ENCODE results near the gene ZNF81. TPM values are rescaled to one million over a fixed set of nuclear protein-coding genes. Genes with fewer than 3 reads are reported as not detected.
"Not testable (repeated sequence)": the region's sequence is repeated elsewhere in the genome, so short reads cannot be mapped to it uniquely, and the experiment has no call there.

Gene ZNF81
- total and polyA plus RNA-seq, 10 donors, result 1.2 to 17.1 (median 12.9) TPM

GRCh38 chrX:47802589-47802988 lies 34.1 kb upstream of the ZNF81 start:
- DNase-seq, result no peak
- no peaks in the 10 kb centered on the region for H3K9me3 ChIP-seq
- 78 to 90% (median 82%) methylated on average over 4 of the region's 4 CpGs for WGBS, 5 donors

GRCh38 chrX:47803103-47803502 lies 33.6 kb upstream of the ZNF81 start:
- H3K27me3 ChIP-seq (replicated peaks in 1 of 7); intact Hi-C loops (cut with DNase I; ENCODE audit: low total_unique reads); H3K9me3 ChIP-seq; H3K36me3 ChIP-seq; H3K27ac ChIP-seq; DNase-seq; H3K4me3 ChIP-seq; H3K4me1 ChIP-seq: not testable (repeated sequence)
- WGBS, 5 donors, result 77 to 89% (median 85%) methylated on average over 18 to 21 of the region's 21 CpGs

More at GRCh38 chrX:47802589-47802988, 34.1 kb upstream of the ZNF81 start:
- TF ChIP-seq POLR2AphosphoS5 (IDR thresholded peaks at IDR 0.05) (no peak), CTCF (IDR thresholded peaks at IDR 0.05 in 8 of 11, conservative IDR thresholded peaks at IDR 0.05 in 3 of 11) (no peak), POLR2A (IDR thresholded peaks at IDR 0.05) (no peak)
- Histone ChIP-seq H3K27ac (no peak overlapping the region), H3K36me3 (no peaks in the 10 kb centered on the region), H3K4me1 (no peaks in the 10 kb centered on the region), H3K4me3 (no peak overlapping the region), H3K27me3 (replicated peaks in 1 of 7) (no peaks in the 10 kb centered on the region)
- intact Hi-C loops (cut with DNase I; ENCODE audit: low total_unique reads), result no loop called here

GRCh38 chrX:47804315-47804714 lies 32.4 kb upstream of the ZNF81 start:
- DNase-seq, result no peak
- H3K36me3 ChIP-seq, result no peaks in the 10 kb centered on the region
- H3K4me1 ChIP-seq, result no peaks in the 10 kb centered on the region
- H3K9me3 ChIP-seq, result no peaks in the 10 kb centered on the region
- no peaks in the 10 kb centered on the region for H3K27me3 ChIP-seq (replicated peaks in 1 of 7)
- TF ChIP-seq POLR2A (IDR thresholded peaks at IDR 0.05) (no peak), POLR2AphosphoS5 (IDR thresholded peaks at IDR 0.05) (no peak), CTCF (IDR thresholded peaks at IDR 0.05 in 8 of 11, conservative IDR thresholded peaks at IDR 0.05 in 3 of 11) (no peak)
- no peak overlapping the region for H3K27ac ChIP-seq
- H3K4me3 ChIP-seq, result no peak overlapping the region
- WGBS, 5 donors, result 88 to 98% (median 91%) methylated on average over 8 to 9 of the region's 9 CpGs
- intact Hi-C loops (cut with DNase I; ENCODE audit: low total_unique reads), result no loop called here

- DNase-seq; H3K27ac ChIP-seq; H3K4me1 ChIP-seq; H3K27me3 ChIP-seq (replicated peaks in 1 of 7); H3K36me3 ChIP-seq; intact Hi-C loops (cut with DNase I; ENCODE audit: low total_unique reads); H3K4me3 ChIP-seq; H3K9me3 ChIP-seq: not testable (repeated sequence)
- WGBS, 5 donors, result 25 to 59% (median 43%) methylated on average over 1 of the region's 1 CpG; no CpG with 5 or more reads in 2 of the 5 donors
These were observed 30.9 kb upstream of the ZNF81 start for GRCh38 chrX:47805844-47806243.

GRCh38 chrX:47806415-47807271 lies 30.1 kb upstream of the ZNF81 start:
- intact Hi-C loops (cut with DNase I; ENCODE audit: low total_unique reads); H3K27ac ChIP-seq; H3K4me1 ChIP-seq; H3K27me3 ChIP-seq (replicated peaks in 1 of 7); H3K9me3 ChIP-seq; H3K4me3 ChIP-seq; H3K36me3 ChIP-seq: not testable (repeated sequence)
- peak; percentile 64 for DNase-seq
- 82 to 92% (median 85%) methylated on average over 3 to 13 of the region's 14 CpGs for WGBS, 5 donors

GRCh38 chrX:47807272-47807538 lies 29.5 kb upstream of the ZNF81 start:
- intact Hi-C loops (cut with DNase I; ENCODE audit: low total_unique reads); H3K36me3 ChIP-seq; H3K27ac ChIP-seq; H3K4me1 ChIP-seq; H3K27me3 ChIP-seq (replicated peaks in 1 of 7); H3K9me3 ChIP-seq; H3K4me3 ChIP-seq; DNase-seq: not testable (repeated sequence)
- WGBS, 5 donors, result 67 to 85% (median 78%) methylated on average over 3 of the region's 3 CpGs

Data from spleen (tissue), 11 donors.